H1 (cell line): ENCODE results near the gene PIGV. TPM values are rescaled to one million over a fixed set of nuclear protein-coding genes. Genes with fewer than 3 reads are reported as not detected.

Source experiments
- CTCF ChIA-PET: fragments of 300-600 bp; sonication (Branson Sonifier 250); formaldehyde crosslinking; loops from one replicate; lab custom pipeline; 2021; ENCODE audit not compliant: partially characterized antibody; lab: Charles Lee
- POLR2A ChIA-PET: fragments of 300-600 bp; sonication (Branson Sonifier 250); formaldehyde crosslinking; loops from one replicate; lab custom pipeline; 2021; ENCODE audit warnings: inconsistent platforms; ENCODE audit not compliant: partially characterized antibody; lab: Charles Lee
- DNase-seq, 2 experiments: peaks; one replicate each; pipeline versions ENCODE4 v3.0.0 to v3.0.0-alpha.2; 2010 to 2022; ENCODE audit warnings: low spot score in 2 of 2, low read depth in 1 of 2, mixed read lengths in 1 of 2
- FAIRE-seq: peaks from 2 replicates; lab custom pipeline; 2011; peaks lifted over from hg19 to GRCh38; lab: Jason Lieb, UNC
- H2AFZ ChIP-seq: 2 replicates; pipeline ENCODE4 v1.8.1; 2012; ENCODE audit warnings: low read length, inconsistent platforms
- H2AK5ac ChIP-seq: 2 replicates; pipeline ENCODE4 v1.6.1; 2013; ENCODE audit warnings: low read depth, low read length
- H2BK120ac ChIP-seq: replicated peaks from 2 replicates; pipeline ENCODE3; 2013; ENCODE audit warnings: low read depth, low read length, inconsistent platforms
- H2BK12ac ChIP-seq: 2 replicates; pipeline ENCODE4 v1.6.1; 2013; ENCODE audit warnings: low read depth, low read length
- H2BK15ac ChIP-seq: 2 replicates; pipeline ENCODE4 v1.6.1; 2013; ENCODE audit warnings: low read length
- H2BK20ac ChIP-seq: 2 replicates; pipeline ENCODE4 v1.6.1; 2013; ENCODE audit warnings: low read length
- H2BK5ac ChIP-seq: 2 replicates; pipeline ENCODE4 v1.6.1; 2013; ENCODE audit warnings: low read depth, low read length
- H3K14ac ChIP-seq: 2 replicates; pipeline ENCODE4 v1.6.1; 2013; ENCODE audit warnings: inconsistent platforms; ENCODE audit not compliant: insufficient read length
- H3K18ac ChIP-seq: 2 replicates; pipeline ENCODE4 v1.6.1; 2013; ENCODE audit warnings: low read length; ENCODE audit errors: extremely low read depth
- H3K23ac ChIP-seq: 2 replicates; pipeline ENCODE4 v1.6.1; 2013; ENCODE audit warnings: inconsistent platforms; ENCODE audit not compliant: insufficient read length
- H3K23me2 ChIP-seq: 2 replicates; pipeline ENCODE4 v1.6.1; 2013; ENCODE audit warnings: low read depth, low read length
- H3K27ac ChIP-seq: 2 replicates; pipeline ENCODE4 v1.6.1; 2011; ENCODE audit warnings: low read depth, low read length, inconsistent platforms
- H3K27me3 ChIP-seq, 4 experiments: replicated peaks in 1 of 4; 1 replicate in 1 of 4; 2 replicates in 3 of 4; pipeline versions ENCODE4 v1.6.1 to v1.8.1; 2011 to 2013; ENCODE audit warnings: low read length in 3 of 4, mild to moderate bottlenecking in 3 of 4, inconsistent platforms in 2 of 4, mixed read lengths in 2 of 4, moderate library complexity in 1 of 4; ENCODE audit not compliant: control insufficient read depth in 3 of 4, insufficient read depth in 3 of 4; ENCODE audit errors: extremely low read depth in 1 of 4
- H3K36me3 ChIP-seq, 4 experiments: 2 replicates each; pipeline versions ENCODE4 v1.6.1 to v1.8.1; 2011 to 2013; ENCODE audit warnings: mild to moderate bottlenecking in 4 of 4, low read length in 3 of 4, moderate library complexity in 2 of 4, control low read depth in 1 of 4, inconsistent platforms in 1 of 4; ENCODE audit not compliant: insufficient read depth in 4 of 4, control insufficient read depth in 2 of 4
- H3K4ac ChIP-seq: replicated peaks from 2 replicates; pipeline ENCODE3; 2013; ENCODE audit warnings: low read length, low read depth, mixed read lengths, inconsistent platforms; ENCODE audit not compliant: insufficient read length
- H3K4me1 ChIP-seq, 4 experiments: replicated peaks in 1 of 4; 1 replicate in 1 of 4; 2 replicates in 3 of 4; pipeline versions ENCODE4 v1.6.1 to v1.8.1; 2011 to 2013; ENCODE audit warnings: low read length in 3 of 4, inconsistent platforms in 2 of 4, mixed read lengths in 1 of 4; ENCODE audit not compliant: insufficient read depth in 4 of 4, control insufficient read depth in 3 of 4
- H3K4me2 ChIP-seq, 2 experiments: 2 replicates each; pipeline versions ENCODE4 v1.6.1 to v1.8.1; 2011 to 2013; ENCODE audit warnings: low read depth in 2 of 2, low read length in 2 of 2, control low read depth in 1 of 2, inconsistent platforms in 1 of 2, mild to moderate bottlenecking in 1 of 2; ENCODE audit not compliant: insufficient read depth in 1 of 2
- H3K4me3 ChIP-seq, 4 experiments: fragments of 200-600, 300-600 bp in 1 of 4; sonication (generic), shearing (Covaris generic), sonication (Bioruptor Twin) in 1 of 4; 2 replicates each; pipeline versions ENCODE4 v1.5.1 to v1.8.1; 2011 to 2016; ENCODE audit warnings: low read length in 4 of 4, low read depth in 3 of 4, control low read depth in 2 of 4, inconsistent platforms in 2 of 4, mild to moderate bottlenecking in 2 of 4, mixed read lengths in 1 of 4, moderate library complexity in 1 of 4; ENCODE audit not compliant: insufficient read depth in 2 of 4; ENCODE audit errors: extremely low read depth in 1 of 4
- H3K56ac ChIP-seq: replicated peaks from 2 replicates; pipeline ENCODE3; 2013; ENCODE audit warnings: low read depth, mild to moderate bottlenecking, mixed read lengths, low read length, inconsistent platforms; ENCODE audit not compliant: insufficient read length
- H3K79me1 ChIP-seq: 2 replicates; pipeline ENCODE4 v1.6.1; 2013; ENCODE audit warnings: low read depth, low read length, control low read depth
- H3K79me2 ChIP-seq, 2 experiments: 2 replicates each; pipeline versions ENCODE4 v1.6.1 to v1.8.1; 2012 to 2013; ENCODE audit warnings: low read length in 2 of 2, mild to moderate bottlenecking in 2 of 2, inconsistent platforms in 1 of 2; ENCODE audit not compliant: insufficient read depth in 2 of 2, control insufficient read depth in 1 of 2
- H3K9ac ChIP-seq, 4 experiments: replicated peaks in 1 of 4; 1 replicate in 1 of 4; 2 replicates in 3 of 4; pipeline versions ENCODE4 v1.6.1 to v1.8.1; 2011 to 2013; ENCODE audit warnings: low read depth in 3 of 4, low read length in 3 of 4, control low read depth in 2 of 4, mild to moderate bottlenecking in 2 of 4, moderate library complexity in 2 of 4, inconsistent platforms in 1 of 4; ENCODE audit errors: extremely low read depth in 1 of 4
- H3K9me3 ChIP-seq, 2 experiments: 2 replicates each; pipeline versions ENCODE4 v1.6.1 to v1.8.1; 2012 to 2013; ENCODE audit warnings: mild to moderate bottlenecking in 2 of 2, moderate library complexity in 2 of 2, control low read depth in 1 of 2, inconsistent platforms in 1 of 2, low read depth in 1 of 2, low read length in 1 of 2, mixed read lengths in 1 of 2; ENCODE audit not compliant: insufficient read depth in 2 of 2
- H4K20me1 ChIP-seq, 2 experiments: replicated peaks in 1 of 2; 2 replicates each; pipeline versions ENCODE3 to v1.8.1; 2011 to 2013; ENCODE audit warnings: inconsistent platforms in 2 of 2, low read length in 2 of 2, mild to moderate bottlenecking in 1 of 2; ENCODE audit not compliant: insufficient read depth in 2 of 2, control insufficient read depth in 1 of 2
- H4K5ac ChIP-seq: 2 replicates; pipeline ENCODE4 v1.6.1; 2013; ENCODE audit warnings: low read length, low read depth, mixed read lengths, inconsistent platforms; ENCODE audit not compliant: insufficient read length
- H4K8ac ChIP-seq: 2 replicates; pipeline ENCODE4 v1.8.0; 2013; ENCODE audit warnings: mild to moderate bottlenecking, moderate library complexity, low read length, inconsistent platforms; ENCODE audit not compliant: insufficient read depth; ENCODE audit errors: extremely low read depth
- H4K91ac ChIP-seq: replicated peaks from 2 replicates; pipeline ENCODE3; 2013; ENCODE audit warnings: low read length, mixed read lengths, inconsistent platforms; ENCODE audit not compliant: insufficient read length
- BRCA1 ChIP-seq: IDR thresholded peaks from 2 replicates; pipeline ENCODE4 v1.6.1; 2012; ENCODE audit warnings: low read depth, low read length, improper control_type of control experiment
- CBX5 ChIP-seq: fragments of 300-800, 300-1000 bp; sonication (generic); IDR thresholded peaks from 2 replicates; pipeline ENCODE4 v1.7.1; 2016; ENCODE audit warnings: antibody characterized with exemption, low read length, low read depth
- CTBP2 ChIP-seq: IDR thresholded peaks from 2 replicates; pipeline ENCODE4 v1.7.0; 2011; ENCODE audit warnings: borderline replicate concordance, mild to moderate bottlenecking, moderate library complexity, mixed read lengths, low read length; ENCODE audit not compliant: insufficient read depth, insufficient read length
- RBBP5 ChIP-seq: IDR thresholded peaks from 2 replicates; pipeline ENCODE4 v1.7.1; 2012; ENCODE audit warnings: low read depth, mild to moderate bottlenecking, inconsistent platforms, low read length, moderate library complexity, borderline replicate concordance
- RFX5 ChIP-seq: IDR thresholded peaks from 2 replicates; pipeline ENCODE4 v1.6.1; 2011; ENCODE audit warnings: low read depth, low read length, improper control_type of control experiment, borderline replicate concordance
- SIRT6 ChIP-seq: IDR thresholded peaks from one replicate; pipeline ENCODE4 v1.7.1; 2012; ENCODE audit warnings: low read length, inconsistent platforms
- SUZ12 ChIP-seq: fragments of 200-600 bp; sonication (generic); IDR thresholded peaks from 2 replicates; pipeline ENCODE4 v1.6.1; 2012; ENCODE audit warnings: mild to moderate bottlenecking, inconsistent platforms, low read length, moderate library complexity, mixed read lengths
- polyA plus RNA-seq, 7 experiments: library from polyadenylated mRNA; depleted of rRNA in 3 of 7; stranded (reverse) in 5 of 7; unstranded in 2 of 7; fragments of >200 nt in 5 of 7; fragments of 200-250 nt in 2 of 7; gene quantifications; 1 replicate in 5 of 7; 2 replicates in 1 of 7; 4 replicates in 1 of 7; pipeline versions ENCODE4 v1.2.1 to v1.2.3, GENCODE V29; 2011 to 2013; ENCODE audit warnings: missing spikeins in 2 of 7, mixed read lengths in 2 of 7
- total RNA-seq: library from RNA; stranded (reverse); fragmentation: NEBNext Ultra II Directional; extraction: Animal tissue kit (Norgen Biotek cat#: 25700); gene quantifications from 2 replicates; pipeline ENCODE4 v1.2.1, GENCODE V29; 2021

Gene PIGV
- total and polyA plus RNA-seq, 2 of the 8 experiments (the other 6 are each of a cell fraction or from before 2014, with no cell fraction given) = 8.5 to 20.9 TPM

- H3K23ac ChIP-seq = no peak overlapping the region
- no peak overlapping the region for H3K9ac ChIP-seq
- peaks cover 2 to 16% of the 10 kb centered on the region in 2 experiments for H4K20me1 ChIP-seq
- H3K56ac ChIP-seq = no peak overlapping the region
- H3K9me3 ChIP-seq = no peaks in the 10 kb centered on the region
- H2BK12ac ChIP-seq = no peak overlapping the region
- no peak overlapping the region for H2BK120ac ChIP-seq
- peaks cover 0 to 30% of the 10 kb centered on the region in 2 experiments; a peak in 2 of 4 replicates for H3K79me2 ChIP-seq
- no peak for DNase-seq
- H4K91ac ChIP-seq = no peak overlapping the region
- no peak overlapping the region for H2BK20ac ChIP-seq
- H3K27me3 ChIP-seq = no peaks in the 10 kb centered on the region
- FAIRE-seq = no peak
- no peak overlapping the region for H2BK15ac ChIP-seq
- H3K14ac ChIP-seq = no peak overlapping the region
- ChIA-PET CTCF (interaction anchor here (0.8 to 3.7 kb wide), 5 partner anchors 9 to 161 kb away, joined by 4 to 19 read pairs (median 5); no protein-coding TSS in a partner anchor), POLR2A (no interaction called here)
- H4K5ac ChIP-seq = no peak overlapping the region
- H3K79me1 ChIP-seq = 0 out of 2 replicates have a peak, but pooled peaks cover 2% of the 10 kb centered on the region
- no peaks in the 10 kb centered on the region for H3K23me2 ChIP-seq
- H3K4me3 ChIP-seq = no peak overlapping the region
- H3K4me2 ChIP-seq = no peak overlapping the region
- H3K27ac ChIP-seq = no peak overlapping the region
- no peak overlapping the region for H4K8ac ChIP-seq
- no peak overlapping the region for H3K18ac ChIP-seq
- TF ChIP-seq SIRT6 (no peak), RBBP5 (no peak), SUZ12 (no peak), BRCA1 (no peak), CTBP2 (no peak), CBX5 (no peak), RFX5 (no peak)
- H3K4me1 ChIP-seq = no peaks in the 10 kb centered on the region
- H3K36me3 ChIP-seq = peaks cover 24 to 60% (median 43%) of the 10 kb centered on the region in 4 experiments
- H2AFZ ChIP-seq = no peak overlapping the region
- no peak overlapping the region for H2AK5ac ChIP-seq
- no peak overlapping the region for H2BK5ac ChIP-seq
- no peak overlapping the region for H3K4ac ChIP-seq
These were observed 28.2 kb upstream of the PIGV start for GRCh38 chr1:26759531-26759930.
